GM10266 (cell line): ENCODE results near the gene IL20.

Experiments used
- DNase-seq: peaks from one replicate; pipeline ENCODE4 v3.0.0; 2012; ENCODE audit errors: extremely low spot score
- TF ChIP-seq, protein P1 (sequence below): IDR thresholded peaks from 2 replicates; pipeline ENCODE4 v1.5.1; 2012; ENCODE audit warnings: mild to moderate bottlenecking, low read depth; ENCODE audit not compliant: control insufficient read depth, insufficient read depth; ENCODE audit errors: missing control alignments

Gene IL20

DNA sequence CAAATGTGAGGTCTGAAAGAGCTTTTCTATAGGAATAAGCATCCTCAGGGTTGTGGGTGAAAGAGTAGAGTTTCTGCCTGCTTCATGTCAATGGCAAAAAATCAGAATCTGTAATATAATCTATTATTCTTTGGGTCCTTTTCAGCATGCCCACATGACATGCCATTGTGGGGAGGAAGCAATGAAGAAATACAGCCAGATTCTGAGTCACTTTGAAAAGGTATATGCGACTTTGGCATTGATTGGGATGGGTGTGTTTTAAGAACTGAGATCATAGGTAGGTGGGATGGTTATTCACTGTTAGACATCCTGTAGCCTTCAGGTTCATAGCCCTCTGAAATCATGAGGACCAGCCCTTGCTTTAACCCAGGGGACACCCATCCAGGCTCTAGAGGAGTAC, 1.8 kb downstream of the IL20 start:
- TF ChIP-seq, protein P1, sequence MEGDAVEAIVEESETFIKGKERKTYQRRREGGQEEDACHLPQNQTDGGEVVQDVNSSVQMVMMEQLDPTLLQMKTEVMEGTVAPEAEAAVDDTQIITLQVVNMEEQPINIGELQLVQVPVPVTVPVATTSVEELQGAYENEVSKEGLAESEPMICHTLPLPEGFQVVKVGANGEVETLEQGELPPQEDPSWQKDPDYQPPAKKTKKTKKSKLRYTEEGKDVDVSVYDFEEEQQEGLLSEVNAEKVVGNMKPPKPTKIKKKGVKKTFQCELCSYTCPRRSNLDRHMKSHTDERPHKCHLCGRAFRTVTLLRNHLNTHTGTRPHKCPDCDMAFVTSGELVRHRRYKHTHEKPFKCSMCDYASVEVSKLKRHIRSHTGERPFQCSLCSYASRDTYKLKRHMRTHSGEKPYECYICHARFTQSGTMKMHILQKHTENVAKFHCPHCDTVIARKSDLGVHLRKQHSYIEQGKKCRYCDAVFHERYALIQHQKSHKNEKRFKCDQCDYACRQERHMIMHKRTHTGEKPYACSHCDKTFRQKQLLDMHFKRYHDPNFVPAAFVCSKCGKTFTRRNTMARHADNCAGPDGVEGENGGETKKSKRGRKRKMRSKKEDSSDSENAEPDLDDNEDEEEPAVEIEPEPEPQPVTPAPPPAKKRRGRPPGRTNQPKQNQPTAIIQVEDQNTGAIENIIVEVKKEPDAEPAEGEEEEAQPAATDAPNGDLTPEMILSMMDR = no peak
- DNase-seq = no peak

DNA sequence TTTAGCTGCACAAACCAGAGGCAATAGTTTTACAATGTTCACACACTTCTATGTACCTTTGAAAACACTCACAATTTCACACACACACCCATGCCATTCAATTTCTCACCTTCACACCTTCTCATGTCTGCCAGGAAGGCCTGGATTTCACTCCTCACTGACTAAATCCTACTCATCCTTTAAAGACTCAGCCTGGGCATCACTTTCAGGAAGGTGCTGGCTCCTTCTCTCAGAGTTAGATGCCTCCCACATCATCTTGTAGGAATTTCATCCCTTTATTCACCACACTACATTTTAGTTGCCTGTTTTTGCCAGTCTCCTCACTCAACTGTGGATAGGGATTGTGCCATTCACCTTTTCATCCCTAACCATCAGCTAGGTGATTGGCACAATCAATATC, 2.3 kb downstream of the IL20 start:
- TF ChIP-seq, protein P1 = no peak
- no peak for DNase-seq

DNA sequence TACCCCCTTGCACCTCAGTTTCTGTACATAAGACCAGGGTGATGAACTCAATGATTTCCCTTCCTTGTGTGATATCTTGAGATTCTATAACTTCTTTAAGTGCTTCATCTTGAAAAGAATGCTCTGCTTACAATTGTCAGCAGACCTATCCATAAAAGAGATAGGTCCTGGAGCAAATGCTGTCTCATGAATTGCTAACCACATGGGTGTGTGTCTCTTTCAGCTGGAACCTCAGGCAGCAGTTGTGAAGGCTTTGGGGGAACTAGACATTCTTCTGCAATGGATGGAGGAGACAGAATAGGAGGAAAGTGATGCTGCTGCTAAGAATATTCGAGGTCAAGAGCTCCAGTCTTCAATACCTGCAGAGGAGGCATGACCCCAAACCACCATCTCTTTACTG, 2.8 kb downstream of the IL20 start:
- TF ChIP-seq, protein P1 = no peak

DNA sequence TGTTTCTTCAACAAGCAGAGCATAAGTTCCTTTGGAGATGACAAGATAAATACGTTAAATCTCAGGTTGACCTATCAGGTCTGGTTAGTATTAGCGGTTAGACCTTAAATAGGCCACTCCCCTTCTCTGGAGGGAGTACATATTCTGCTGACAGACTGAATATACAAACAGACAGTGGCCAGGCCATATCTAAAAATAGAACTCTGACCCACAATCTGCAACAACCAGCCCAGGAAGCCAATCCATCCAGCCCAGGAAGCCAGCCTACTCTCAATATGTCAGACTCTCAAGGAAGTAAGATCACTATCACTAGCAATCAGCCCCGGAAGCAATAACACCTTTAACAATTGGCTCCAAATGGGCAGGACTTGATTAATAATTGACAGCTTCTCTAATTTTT, 6.7 kb downstream of the IL20 start:
- DNase-seq = no peak
- TF ChIP-seq, protein P1 = no peak

More for the DNA sequence above, 2.8 kb downstream of the IL20 start:
- no peak for DNase-seq

DNA sequence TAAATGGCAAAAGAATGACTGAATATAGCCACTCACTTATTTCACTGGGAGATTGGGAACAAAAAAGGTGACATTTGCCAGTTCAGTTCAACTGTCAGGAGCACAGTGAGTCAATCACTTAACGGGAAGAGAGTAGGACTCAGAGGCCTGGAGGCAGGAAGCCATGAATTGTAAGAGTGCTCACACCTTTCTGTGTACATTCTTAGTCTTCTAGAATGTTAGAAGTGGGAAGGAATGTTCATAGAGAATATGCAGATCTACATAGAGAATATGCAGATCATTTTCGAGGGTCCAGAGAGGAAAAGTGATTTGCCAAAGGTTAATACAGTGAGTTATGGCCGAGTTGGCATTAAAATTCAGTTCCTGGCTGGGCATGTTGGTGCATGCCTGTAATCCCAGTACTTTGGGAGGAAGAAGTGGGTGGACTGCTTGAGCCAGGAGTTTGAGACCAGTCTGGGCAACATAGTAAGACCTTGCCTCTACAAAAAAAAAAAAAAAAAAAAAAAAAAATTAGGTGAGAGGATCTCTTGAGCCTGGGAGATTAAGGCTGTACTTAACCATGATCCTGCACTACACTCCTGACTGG, 8.3 kb downstream of the IL20 start:
- TF ChIP-seq, protein P1 = no peak
- no peak for DNase-seq

DNA sequence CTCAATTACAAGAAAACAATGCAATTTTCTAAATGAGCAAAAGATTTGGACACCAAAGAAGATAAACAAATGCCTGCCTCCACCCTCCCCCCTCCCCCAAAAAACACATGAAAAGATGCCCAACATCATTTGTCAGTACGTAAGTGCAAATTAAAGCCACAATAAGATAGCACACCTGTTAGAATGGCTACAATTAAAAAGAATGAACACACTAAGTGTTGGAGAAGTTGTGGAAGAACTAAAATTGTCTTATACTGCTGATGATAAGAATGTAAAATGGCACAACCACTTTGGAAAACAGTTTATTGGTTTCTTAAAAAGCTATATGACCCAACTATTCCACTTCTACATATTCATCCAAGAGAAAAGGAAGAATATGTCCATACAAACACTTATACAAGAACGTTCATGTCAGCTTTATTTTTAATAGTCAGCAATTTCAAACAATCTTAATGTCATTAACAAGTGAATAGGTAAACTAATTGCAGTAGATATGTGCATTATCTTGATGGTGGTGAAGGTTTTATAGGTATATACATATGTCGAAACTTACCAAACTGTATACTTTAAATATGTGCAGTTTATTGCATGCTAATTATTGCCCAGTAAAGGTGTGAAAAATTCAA, 10.4 kb downstream of the IL20 start:
- DNase-seq = no peak
- TF ChIP-seq, protein P1 = no peak

DNA sequence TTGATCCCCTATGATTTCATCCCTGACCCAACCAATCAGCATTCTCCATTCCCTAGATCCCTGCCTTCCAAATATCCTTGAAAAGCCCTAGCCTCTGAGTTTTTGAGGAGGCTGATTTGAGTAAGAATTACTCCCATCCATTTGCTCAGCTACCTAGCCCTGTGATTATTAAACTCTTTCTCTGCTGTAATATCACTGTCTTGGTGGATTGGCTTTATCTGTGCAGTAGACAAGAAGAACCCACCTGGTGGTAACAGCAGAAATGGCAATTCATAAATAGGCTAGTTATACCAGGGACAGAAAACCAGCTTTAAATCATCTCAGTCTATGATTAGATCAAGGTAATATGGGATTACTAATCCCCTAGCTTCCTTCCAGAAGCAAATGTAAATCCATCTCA, 13.0 kb downstream of the IL20 start:
- no peak for DNase-seq
- TF ChIP-seq, protein P1 = no peak
